Metanephros (tissue), 1 donor: ENCODE results near the gene KRT86. TPM values are rescaled to one million over a fixed set of nuclear protein-coding genes. Genes with fewer than 3 reads are reported as not detected.

Experiments
- total RNA-seq: library from RNA; depleted of rRNA; stranded (reverse); fragments of >200 nt; gene quantifications from one replicate; pipeline ENCODE4 v1.2.3, GENCODE V29; 2014

KRT86 gene
- total RNA-seq, result not detected

GRCh38 chr12:52274521-52275120 lies at the start of gene KRT86:
Gene KRT86, plus strand, starts transcription at chr12:52274645. Its CDS starts 27,272 bp downstream, at chr12:52301917.

GRCh38 chr12:52232674-52233461 lies 41.6 kb upstream of the KRT86 start, which contains the start of gene KRT7:
Gene KRT7, plus strand, starts transcription at chr12:52233243. Its CDS starts 54 bp downstream, at chr12:52233297.

GRCh38 chr12:52291267-52291935 lies 17.0 kb downstream of the KRT86 start, which contains the start of gene KRT81:
Gene KRT81, minus strand, starts transcription at chr12:52291534. Its CDS starts 69 bp downstream, at chr12:52291465.

GRCh38 chr12:52320784-52321400 lies 46.4 kb downstream of the KRT86 start, which contains the start of gene KRT83:
Gene KRT83, minus strand, starts transcription at chr12:52321398. Its CDS starts 63 bp downstream, at chr12:52321335.

Other genes starting within 250 kb of the KRT86 start
- 87.3 TPM for gene NR4A1, start 223.2 kb upstream of the KRT86 start, total RNA-seq
- 21.0 TPM for gene ATG101, start 204.7 kb upstream of the KRT86 start, total RNA-seq
- gene SMIM41, start 194.9 kb upstream of the KRT86 start, total RNA-seq, result 0.35 TPM
- gene KRT80, start 82.6 kb upstream of the KRT86 start, total RNA-seq, result 0.70 TPM
- gene KRT7, start 41.4 kb upstream of the KRT86 start, total RNA-seq, result 43.1 TPM
- gene KRT81, start 16.9 kb downstream of the KRT86 start, total RNA-seq, result not detected
- gene KRT83, start 46.8 kb downstream of the KRT86 start, total RNA-seq, result not detected
- gene KRT85, start 92.8 kb downstream of the KRT86 start, total RNA-seq, result not detected
- not detected for gene KRT84, start 111.0 kb downstream of the KRT86 start, total RNA-seq
- gene KRT82, start 131.7 kb downstream of the KRT86 start, total RNA-seq, result not detected
- not detected for gene KRT75, start 159.7 kb downstream of the KRT86 start, total RNA-seq
- not detected for gene KRT6B, start 177.5 kb downstream of the KRT86 start, total RNA-seq
- gene KRT6C, start 199.2 kb downstream of the KRT86 start, total RNA-seq, result not detected
- gene KRT6A, start 218.6 kb downstream of the KRT86 start, total RNA-seq, result not detected
- 2.6 TPM for gene KRT5, start 245.7 kb downstream of the KRT86 start, total RNA-seq